ENCODE results near the gene CCER1. TPM values are rescaled to one million over a fixed set of nuclear protein-coding genes. Genes with fewer than 3 reads are reported as not detected.
"Not testable (repeated sequence)": the region's sequence is repeated elsewhere in the genome, so short reads cannot be mapped to it uniquely, and the experiment has no call there.

The CCER1 gene
- total and polyA plus RNA-seq, 3 experiments from 2014 or later, result not detected

- H3K36me3 Mint-ChIP-seq, result no peaks in the 10 kb centered on the region
- H3K9me3 ChIP-seq (ENCODE audit: low read length), result no peaks in the 10 kb centered on the region
- H3K27ac ChIP-seq (ENCODE audit: low read depth, low read length), result no peak overlapping the region
- no peaks in the 10 kb centered on the region for H3K4me1 ChIP-seq (ENCODE audit: insufficient read depth, low read length)
- no peak overlapping the region for H3K4me3 Mint-ChIP-seq
- POLR2A ChIA-PET, result no interaction called here
- no peak overlapping the region for H3K27ac Mint-ChIP-seq
- H3K4me3 ChIP-seq (ENCODE audit: low read length), result no peak overlapping the region
- H3K36me3 ChIP-seq (ENCODE audit: insufficient read depth, low read length), result no peaks in the 10 kb centered on the region
- peaks cover 0 to 3% (median 0%) of the 10 kb centered on the region in 5 donors for H3K9me3 Mint-ChIP-seq
- DNase-seq, result no peak
- no peaks in the 10 kb centered on the region for H3K27me3 Mint-ChIP-seq
- CTCF ChIA-PET, result no interaction called here
- H3K4me1 Mint-ChIP-seq, result no peaks in the 10 kb centered on the region
- H3K27me3 ChIP-seq (ENCODE audit: insufficient read depth, low read length, poor library complexity, severe bottlenecking), result no peaks in the 10 kb centered on the region
Observed at GRCh38 chr12:90989686-90990111, 34.7 kb upstream of the CCER1 start.

DNA sequence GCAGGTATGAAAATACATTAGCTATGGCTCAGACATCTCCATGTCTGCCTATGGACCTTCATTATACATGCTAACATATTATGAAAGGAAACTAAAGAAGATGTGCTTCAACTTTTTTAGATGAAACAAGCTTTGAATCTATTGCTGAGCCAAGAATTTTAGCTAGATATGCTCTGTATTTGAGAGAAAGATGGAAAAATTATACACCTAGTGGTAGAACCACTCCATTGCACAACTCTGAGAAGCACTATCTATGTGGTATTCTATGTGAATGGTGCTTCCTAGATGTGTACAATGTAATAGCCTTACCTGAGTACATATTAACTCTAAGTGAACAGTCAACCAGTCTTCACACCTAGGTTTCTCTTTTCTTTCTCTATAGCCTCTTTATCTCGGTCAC, 32.5 kb upstream of the CCER1 start:
- Mint-ChIP-seq H3K36me3 (no peaks in the 10 kb centered on the region), H3K27ac (no peak overlapping the region), H3K4me1 (no peaks in the 10 kb centered on the region), H3K27me3 (no peaks in the 10 kb centered on the region), H3K4me3 (no peak overlapping the region), H3K9me3 (peaks cover 0 to 3% (median 0%) of the 10 kb centered on the region in 5 donors)
- H3K9me3 ChIP-seq (ENCODE audit: low read length), result no peaks in the 10 kb centered on the region
- POLR2A ChIA-PET, result no interaction called here
- H3K27ac ChIP-seq (ENCODE audit: low read depth, low read length), result no peak overlapping the region
- H3K4me3 ChIP-seq (ENCODE audit: low read length), result no peak overlapping the region
- no peak for DNase-seq
- no peaks in the 10 kb centered on the region for H3K27me3 ChIP-seq (ENCODE audit: insufficient read depth, low read length, poor library complexity, severe bottlenecking)
- no peaks in the 10 kb centered on the region for H3K4me1 ChIP-seq (ENCODE audit: insufficient read depth, low read length)
- no peaks in the 10 kb centered on the region for H3K36me3 ChIP-seq (ENCODE audit: insufficient read depth, low read length)
- CTCF ChIA-PET, result no interaction called here

GRCh38 chr12:90987101-90987500, 32.1 kb upstream of the CCER1 start:
- Mint-ChIP-seq H3K27me3 (no peaks in the 10 kb centered on the region), H3K36me3 (no peaks in the 10 kb centered on the region), H3K9me3 (peaks cover 0 to 3% (median 0%) of the 10 kb centered on the region in 5 donors), H3K4me1 (no peaks in the 10 kb centered on the region), H3K4me3 (no peak overlapping the region), H3K27ac (no peak overlapping the region)
- ChIA-PET CTCF (no interaction called here), POLR2A (no interaction called here)
- no peak for DNase-seq
- Histone ChIP-seq H3K9me3 (ENCODE audit: low read length) (no peaks in the 10 kb centered on the region), H3K27me3 (ENCODE audit: insufficient read depth, low read length, poor library complexity, severe bottlenecking) (no peaks in the 10 kb centered on the region), H3K36me3 (ENCODE audit: insufficient read depth, low read length) (no peaks in the 10 kb centered on the region), H3K4me1 (ENCODE audit: insufficient read depth, low read length) (no peaks in the 10 kb centered on the region), H3K27ac (ENCODE audit: low read depth, low read length) (no peak overlapping the region), H3K4me3 (ENCODE audit: low read length) (no peak overlapping the region)

DNA sequence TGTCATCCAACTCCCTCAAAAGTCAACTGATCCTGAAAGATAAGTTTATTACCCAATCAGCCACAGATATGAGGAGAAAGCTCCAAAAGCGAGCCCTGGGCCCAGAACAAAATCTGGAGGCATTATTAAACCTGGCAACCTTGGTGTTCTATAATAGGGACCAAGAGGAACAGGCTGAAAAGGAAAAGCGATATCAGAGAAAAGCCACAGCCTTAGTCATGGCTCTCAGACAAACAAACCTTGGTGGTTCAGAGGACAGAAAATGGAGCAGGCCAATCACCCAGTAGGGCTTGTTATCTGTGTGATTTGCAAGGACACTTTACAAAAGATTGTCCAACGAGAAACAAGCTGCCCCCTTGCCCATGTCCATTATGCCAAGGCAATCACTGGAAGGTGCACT, 30.4 kb upstream of the CCER1 start:
- CTCF ChIA-PET; H3K9me3 Mint-ChIP-seq; H3K9me3 ChIP-seq (ENCODE audit: low read length); H3K27me3 ChIP-seq (ENCODE audit: insufficient read depth, low read length, poor library complexity, severe bottlenecking); H3K27me3 Mint-ChIP-seq; H3K4me3 Mint-ChIP-seq; H3K36me3 Mint-ChIP-seq; DNase-seq; H3K27ac ChIP-seq (ENCODE audit: low read depth, low read length); H3K4me1 Mint-ChIP-seq; POLR2A ChIA-PET; H3K36me3 ChIP-seq (ENCODE audit: insufficient read depth, low read length); H3K4me1 ChIP-seq (ENCODE audit: insufficient read depth, low read length); H3K4me3 ChIP-seq (ENCODE audit: low read length); H3K27ac Mint-ChIP-seq: not testable (repeated sequence)

DNA sequence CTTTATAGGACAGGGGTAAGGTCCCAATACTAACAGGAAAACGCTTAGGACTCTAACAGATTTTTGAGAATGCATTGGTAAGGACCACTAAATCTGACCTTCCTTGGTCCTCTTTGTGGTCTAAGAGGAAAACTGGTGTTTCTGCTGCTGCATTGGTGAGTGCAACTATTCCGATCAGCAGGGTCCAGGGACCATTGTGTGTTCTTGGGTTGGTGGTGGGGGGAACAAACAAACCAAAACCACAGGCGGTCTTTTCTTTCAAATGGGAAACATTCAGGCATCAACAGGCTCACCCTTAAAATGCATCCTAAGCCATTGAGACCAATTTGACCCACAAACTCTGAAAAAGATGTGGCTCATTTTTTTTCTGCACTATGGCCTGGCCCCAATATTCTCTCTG, 29.1 kb upstream of the CCER1 start:
- no peak for DNase-seq
- Histone ChIP-seq H3K27me3 (ENCODE audit: insufficient read depth, low read length, poor library complexity, severe bottlenecking) (no peaks in the 10 kb centered on the region), H3K9me3 (ENCODE audit: low read length) (no peaks in the 10 kb centered on the region), H3K4me3 (ENCODE audit: low read length) (no peak overlapping the region), H3K36me3 (ENCODE audit: insufficient read depth, low read length) (no peaks in the 10 kb centered on the region), H3K27ac (ENCODE audit: low read depth, low read length) (no peak overlapping the region), H3K4me1 (ENCODE audit: insufficient read depth, low read length) (no peaks in the 10 kb centered on the region)
- no peak overlapping the region for H3K4me3 Mint-ChIP-seq
- peaks cover 0 to 3% (median 0%) of the 10 kb centered on the region in 5 donors for H3K9me3 Mint-ChIP-seq
- ChIA-PET CTCF (no interaction called here), POLR2A (no interaction called here)
- peaks cover 0 to 1% of the 10 kb centered on the region in 2 donors for H3K27me3 Mint-ChIP-seq
- H3K4me1 Mint-ChIP-seq, result no peaks in the 10 kb centered on the region
- no peak overlapping the region for H3K27ac Mint-ChIP-seq
- H3K36me3 Mint-ChIP-seq, result no peaks in the 10 kb centered on the region

DNA sequence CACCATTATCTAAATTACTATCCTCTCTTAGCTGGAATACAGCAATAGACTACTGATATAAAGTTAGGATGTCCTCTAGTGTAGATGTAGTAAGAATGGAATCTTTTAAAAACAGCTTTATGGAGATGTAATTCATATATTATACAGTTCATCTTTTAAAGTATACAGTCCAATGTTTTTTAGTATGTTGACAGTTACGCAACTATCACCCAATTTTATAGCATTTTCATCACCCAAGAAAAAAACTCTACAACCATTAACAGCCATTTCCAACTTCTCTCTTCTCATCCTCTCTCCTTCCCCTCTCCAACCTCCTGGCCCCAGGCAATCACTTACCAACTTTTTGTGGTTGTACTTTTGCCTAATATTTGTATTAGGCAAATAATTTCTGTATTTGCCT, 27.2 kb upstream of the CCER1 start:
- no peaks in the 10 kb centered on the region for H3K36me3 ChIP-seq (ENCODE audit: insufficient read depth, low read length)
- H3K4me3 ChIP-seq (ENCODE audit: low read length), result no peak overlapping the region
- H3K9me3 Mint-ChIP-seq, result peaks cover 0 to 2% (median 0%) of the 10 kb centered on the region in 5 donors
- no peaks in the 10 kb centered on the region for H3K4me1 ChIP-seq (ENCODE audit: insufficient read depth, low read length)
- H3K27ac ChIP-seq (ENCODE audit: low read depth, low read length), result no peak overlapping the region
- H3K4me3 Mint-ChIP-seq, result no peak overlapping the region
- H3K36me3 Mint-ChIP-seq, result no peaks in the 10 kb centered on the region
- ChIA-PET CTCF (no interaction called here), POLR2A (no interaction called here)
- H3K9me3 ChIP-seq (ENCODE audit: low read length), result no peaks in the 10 kb centered on the region
- DNase-seq, result no peak
- H3K27ac Mint-ChIP-seq, result no peak overlapping the region
- H3K4me1 Mint-ChIP-seq, result no peaks in the 10 kb centered on the region
- H3K27me3 Mint-ChIP-seq, result peaks cover 0 to 1% of the 10 kb centered on the region in 2 donors
- no peaks in the 10 kb centered on the region for H3K27me3 ChIP-seq (ENCODE audit: insufficient read depth, low read length, poor library complexity, severe bottlenecking)

DNA sequence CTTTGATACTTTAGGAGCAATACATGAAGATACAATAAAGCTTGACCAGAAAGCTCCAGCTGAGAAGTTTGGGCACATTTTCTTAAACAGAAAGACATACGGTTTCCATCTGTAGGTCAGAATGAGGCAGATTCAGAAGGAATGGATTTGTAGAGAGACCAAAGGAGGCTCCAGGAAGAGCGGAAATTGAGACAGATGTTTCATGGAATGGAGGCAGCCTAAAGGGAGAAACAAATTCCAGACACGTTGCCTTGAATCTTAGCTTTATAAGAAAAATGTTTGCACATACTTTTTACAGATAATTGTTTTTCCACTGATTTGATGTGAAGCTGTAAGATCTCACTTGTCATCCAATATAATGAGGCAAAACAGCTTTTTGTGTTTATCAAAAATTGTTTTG, 25.0 kb upstream of the CCER1 start:
- no peak for DNase-seq
- Histone ChIP-seq H3K36me3 (ENCODE audit: insufficient read depth, low read length) (no peaks in the 10 kb centered on the region), H3K27ac (ENCODE audit: low read depth, low read length) (no peak overlapping the region), H3K9me3 (ENCODE audit: low read length) (no peaks in the 10 kb centered on the region), H3K4me3 (ENCODE audit: low read length) (no peak overlapping the region), H3K4me1 (ENCODE audit: insufficient read depth, low read length) (no peaks in the 10 kb centered on the region), H3K27me3 (ENCODE audit: insufficient read depth, low read length, poor library complexity, severe bottlenecking) (no peaks in the 10 kb centered on the region)
- POLR2A ChIA-PET, result no interaction called here
- no peak overlapping the region for H3K27ac Mint-ChIP-seq
- no peak overlapping the region for H3K4me3 Mint-ChIP-seq
- H3K4me1 Mint-ChIP-seq, result no peaks in the 10 kb centered on the region
- no peaks in the 10 kb centered on the region for H3K9me3 Mint-ChIP-seq
- CTCF ChIA-PET, result no interaction called here
- H3K36me3 Mint-ChIP-seq, result no peaks in the 10 kb centered on the region
- peaks cover 0 to 5% of the 10 kb centered on the region in 2 donors for H3K27me3 Mint-ChIP-seq

DNA sequence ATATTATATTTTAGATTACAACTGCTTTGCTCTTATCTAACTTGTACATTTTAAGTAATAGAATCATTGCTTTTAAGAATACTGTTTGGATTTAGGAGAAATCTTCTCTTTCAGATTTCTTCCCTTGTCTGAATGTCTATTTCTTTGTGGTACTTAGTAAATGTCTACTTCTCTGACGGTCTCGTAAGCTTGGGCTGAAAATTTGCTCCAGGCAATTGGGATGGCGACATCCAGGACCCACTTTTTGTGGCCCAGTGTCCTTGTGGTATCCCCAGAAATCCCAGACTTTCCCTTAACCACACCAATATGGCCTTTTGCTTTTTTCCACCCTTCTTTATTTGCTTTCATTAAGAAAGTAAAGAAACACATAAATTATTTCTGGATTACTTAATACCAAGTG, 24.0 kb upstream of the CCER1 start:
- ChIA-PET POLR2A (no interaction called here), CTCF (no interaction called here)
- no peaks in the 10 kb centered on the region for H3K36me3 Mint-ChIP-seq
- peaks cover 0 to 5% of the 10 kb centered on the region in 2 donors for H3K27me3 Mint-ChIP-seq
- no peaks in the 10 kb centered on the region for H3K9me3 Mint-ChIP-seq
- no peak overlapping the region for H3K27ac ChIP-seq (ENCODE audit: low read depth, low read length)
- no peaks in the 10 kb centered on the region for H3K36me3 ChIP-seq (ENCODE audit: insufficient read depth, low read length)
- H3K4me1 ChIP-seq (ENCODE audit: insufficient read depth, low read length), result no peaks in the 10 kb centered on the region
- H3K4me3 Mint-ChIP-seq, result no peak overlapping the region
- H3K4me1 Mint-ChIP-seq, result no peaks in the 10 kb centered on the region
- no peaks in the 10 kb centered on the region for H3K9me3 ChIP-seq (ENCODE audit: low read length)
- H3K4me3 ChIP-seq (ENCODE audit: low read length), result no peak overlapping the region
- no peaks in the 10 kb centered on the region for H3K27me3 ChIP-seq (ENCODE audit: insufficient read depth, low read length, poor library complexity, severe bottlenecking)
- no peak overlapping the region for H3K27ac Mint-ChIP-seq
- DNase-seq, result no peak

- Mint-ChIP-seq H3K4me1 (no peaks in the 10 kb centered on the region), H3K4me3 (no peak overlapping the region), H3K27me3 (peaks cover 0 to 5% of the 10 kb centered on the region in 2 donors), H3K36me3 (no peaks in the 10 kb centered on the region), H3K9me3 (no peaks in the 10 kb centered on the region), H3K27ac (no peak overlapping the region)
- H3K4me1 ChIP-seq (ENCODE audit: insufficient read depth, low read length), result no peaks in the 10 kb centered on the region
- no peak for DNase-seq
- H3K36me3 ChIP-seq (ENCODE audit: insufficient read depth, low read length), result no peaks in the 10 kb centered on the region
- no peaks in the 10 kb centered on the region for H3K27me3 ChIP-seq (ENCODE audit: insufficient read depth, low read length, poor library complexity, severe bottlenecking)
- CTCF ChIA-PET, result no interaction called here
- H3K9me3 ChIP-seq (ENCODE audit: low read length), result no peaks in the 10 kb centered on the region
- POLR2A ChIA-PET, result no interaction called here
- no peak overlapping the region for H3K27ac ChIP-seq (ENCODE audit: low read depth, low read length)
- no peak overlapping the region for H3K4me3 ChIP-seq (ENCODE audit: low read length)
Observed at GRCh38 chr12:90978117-90978770, 23.3 kb upstream of the CCER1 start.

Measured in CD8-positive, alpha-beta memory T cell (primary cell).